Measurements from ENCODE around the gene TRIO. TPM values are rescaled to one million over a fixed set of nuclear protein-coding genes. Genes with fewer than 3 reads are reported as not detected.

The TRIO gene
- polyA plus RNA-seq, 1 donor (not counting 4 experiments of a cell fraction or from before 2014, with no cell fraction given), result 57.2 TPM

GRCh38 chr5:14118551-14119320 is 24.4 kb upstream of the TRIO start:
- no peaks in the 10 kb centered on the region for H3K9me3 ChIP-seq (ENCODE audit: control insufficient read depth, low read depth, low read length)
- no peak for TF ChIP-seq CTCF (optimal IDR thresholded peaks at IDR 0.05 in 1 of 3, IDR thresholded peaks at IDR 0.05 in 1 of 3, conservative IDR thresholded peaks at IDR 0.05 in 1 of 3; ENCODE audit: extremely low read depth in 1 of 3, insufficient read depth in 2 of 3, low read length in 3 of 3)
- no peak for TF ChIP-seq EZH2 (IDR thresholded peaks at IDR 0.05; ENCODE audit: low read length)
- no peaks in the 10 kb centered on the region for H3K36me3 ChIP-seq (ENCODE audit: control insufficient read depth in 2 of 2, extremely low read depth in 1 of 2, insufficient read depth in 2 of 2, low read length in 2 of 2)
- H3K9me1 ChIP-seq (ENCODE audit: control insufficient read depth, extremely low read depth, insufficient read depth, low read length), result no peaks in the 10 kb centered on the region
- H3K79me2 ChIP-seq (ENCODE audit: control insufficient read depth, insufficient read depth, low read length), result no peaks in the 10 kb centered on the region
- FAIRE-seq (no peak), DNase-seq (ENCODE audit: low read depth, low spot score) (no peak)
- H3K27me3 ChIP-seq (ENCODE audit: control insufficient read depth, extremely low read depth, insufficient read depth, low read length), result no peaks in the 10 kb centered on the region
- peaks cover 11% of the 10 kb centered on the region for H3K4me1 ChIP-seq (ENCODE audit: control insufficient read depth, extremely low read depth, insufficient read depth, low read length)
- no peak overlapping the region for H3K4me2 ChIP-seq (ENCODE audit: control insufficient read depth, extremely low read depth, insufficient read depth, low read depth, low read length)
- H2AFZ ChIP-seq (ENCODE audit: control insufficient read depth, low read length), result no peak overlapping the region
- no peaks in the 10 kb centered on the region for H4K20me1 ChIP-seq (ENCODE audit: control insufficient read depth, extremely low read depth, insufficient read depth, low read length)
- no peak overlapping the region for H3K27ac ChIP-seq (ENCODE audit: control insufficient read depth, insufficient read depth, low read length)
- H3K4me3 ChIP-seq (ENCODE audit: control insufficient read depth in 2 of 3, extremely low read depth in 1 of 3, insufficient read depth in 2 of 3, low read depth in 1 of 3, low read length in 3 of 3), result no peak overlapping the region
- H3K9ac ChIP-seq (ENCODE audit: control insufficient read depth, extremely low read depth, insufficient read depth, low read length), result no peak overlapping the region
- dilution Hi-C loops (cut with MboI; ENCODE audit: extremely low pct_ligation_motif_present, low sequenced_read_pairs), result no loop called here

- no peaks in the 10 kb centered on the region for H3K79me2 ChIP-seq (ENCODE audit: control insufficient read depth, insufficient read depth, low read length)
- H3K9ac ChIP-seq (ENCODE audit: control insufficient read depth, extremely low read depth, insufficient read depth, low read length), result no peak overlapping the region
- H2AFZ ChIP-seq (ENCODE audit: control insufficient read depth, low read length), result no peak overlapping the region
- dilution Hi-C loops (cut with MboI; ENCODE audit: extremely low pct_ligation_motif_present, low sequenced_read_pairs), result no loop called here
- H3K27me3 ChIP-seq (ENCODE audit: control insufficient read depth, extremely low read depth, insufficient read depth, low read length), result no peaks in the 10 kb centered on the region
- no peaks in the 10 kb centered on the region for H3K9me1 ChIP-seq (ENCODE audit: control insufficient read depth, extremely low read depth, insufficient read depth, low read length)
- TF ChIP-seq EZH2 (IDR thresholded peaks at IDR 0.05; ENCODE audit: low read length) (no peak), CTCF (optimal IDR thresholded peaks at IDR 0.05 in 1 of 3, IDR thresholded peaks at IDR 0.05 in 1 of 3, conservative IDR thresholded peaks at IDR 0.05 in 1 of 3; ENCODE audit: extremely low read depth in 1 of 3, insufficient read depth in 2 of 3, low read length in 3 of 3) (no peak)
- no peaks in the 10 kb centered on the region for H4K20me1 ChIP-seq (ENCODE audit: control insufficient read depth, extremely low read depth, insufficient read depth, low read length)
- no peak overlapping the region for H3K4me2 ChIP-seq (ENCODE audit: control insufficient read depth, extremely low read depth, insufficient read depth, low read depth, low read length)
- peaks cover 6% of the 10 kb centered on the region for H3K4me1 ChIP-seq (ENCODE audit: control insufficient read depth, extremely low read depth, insufficient read depth, low read length)
- no peaks in the 10 kb centered on the region for H3K9me3 ChIP-seq (ENCODE audit: control insufficient read depth, low read depth, low read length)
- no peaks in the 10 kb centered on the region for H3K36me3 ChIP-seq (ENCODE audit: control insufficient read depth in 2 of 2, extremely low read depth in 1 of 2, insufficient read depth in 2 of 2, low read length in 2 of 2)
- H3K4me3 ChIP-seq (ENCODE audit: control insufficient read depth in 2 of 3, extremely low read depth in 1 of 3, insufficient read depth in 2 of 3, low read depth in 1 of 3, low read length in 3 of 3), result no peak overlapping the region
- DNase-seq (ENCODE audit: low read depth, low spot score) (no peak), FAIRE-seq (no peak)
- no peak overlapping the region for H3K27ac ChIP-seq (ENCODE audit: control insufficient read depth, insufficient read depth, low read length)
Measured at GRCh38 chr5:14120176-14120575, 23.0 kb upstream of the TRIO start.

Measured in keratinocyte (primary cell).